Endometrial microvascular endothelial cells (primary cell): ENCODE measurements around the gene KCNB1. TPM values are rescaled to one million over a fixed set of nuclear protein-coding genes. Genes with fewer than 3 reads are reported as not detected.

Source experiments
- in situ Hi-C: cut with HindIII; loops from 2 replicates; pipeline ENCODE4 v1.10.0; 2017; ENCODE audit warnings: low sequenced_read_pairs, low pct_unique_long_range_greater_than_20kb; ENCODE audit errors: inconsistent ontology term
- total RNA-seq: library from RNA; depleted of rRNA; stranded (reverse); fragments of >200 nt; gene quantifications from one replicate; pipeline ENCODE4 v1.2.3, GENCODE V29; 2015; ENCODE audit errors: inconsistent ontology term

Gene KCNB1
- total RNA-seq, 1 donor from 2014 or later: not detected

GRCh38 chr20:49447946-49448809 is 34.3 kb downstream of the KCNB1 start:
- in situ Hi-C loops: no loop called here

- in situ Hi-C loops: no loop called here
Measured at GRCh38 chr20:49447364-49447763, 35.1 kb downstream of the KCNB1 start.

- in situ Hi-C loops: no loop called here
Measured at GRCh38 chr20:49446808-49447207, 35.7 kb downstream of the KCNB1 start.

GRCh38 chr20:49446080-49446479 is 36.4 kb downstream of the KCNB1 start:
- in situ Hi-C loops: no loop called here

- in situ Hi-C loops: no loop called here
Measured at GRCh38 chr20:49445176-49445575, 37.3 kb downstream of the KCNB1 start.

GRCh38 chr20:49444553-49444990 is 37.9 kb downstream of the KCNB1 start:
- in situ Hi-C loops: no loop called here

GRCh38 chr20:49437057-49437456 is 45.4 kb downstream of the KCNB1 start:
- in situ Hi-C loops: no loop called here

- in situ Hi-C loops: no loop called here
Measured at GRCh38 chr20:49435639-49436038, 46.8 kb downstream of the KCNB1 start.

GRCh38 chr20:49433333-49433732 is 49.1 kb downstream of the KCNB1 start:
- in situ Hi-C loops: no loop called here

GRCh38 chr20:49432550-49432949 is 49.9 kb downstream of the KCNB1 start:
- in situ Hi-C loops: no loop called here

- in situ Hi-C loops: no loop called here
Measured at GRCh38 chr20:49431329-49431728, 51.1 kb downstream of the KCNB1 start.

- in situ Hi-C loops: no loop called here
Measured at GRCh38 chr20:49430320-49430719, 52.1 kb downstream of the KCNB1 start.

GRCh38 chr20:49427751-49428518 is 54.5 kb downstream of the KCNB1 start:
- in situ Hi-C loops: no loop called here

GRCh38 chr20:49426873-49427272 is 55.6 kb downstream of the KCNB1 start:
- in situ Hi-C loops: no loop called here

GRCh38 chr20:49426395-49426794 is 56.1 kb downstream of the KCNB1 start:
- in situ Hi-C loops: no loop called here

- in situ Hi-C loops: no loop called here
Measured at GRCh38 chr20:49424536-49424935, 57.9 kb downstream of the KCNB1 start.

GRCh38 chr20:49422161-49422560 is 60.3 kb downstream of the KCNB1 start:
- in situ Hi-C loops: no loop called here

- in situ Hi-C loops: no loop called here
Measured at GRCh38 chr20:49420811-49421295, 61.6 kb downstream of the KCNB1 start.

GRCh38 chr20:49420292-49420691 is 62.2 kb downstream of the KCNB1 start:
- in situ Hi-C loops: no loop called here

- in situ Hi-C loops: no loop called here
Measured at GRCh38 chr20:49419785-49420184, 62.7 kb downstream of the KCNB1 start.
